Activated CD4-positive, alpha-beta memory T cell treated with anti-CD3 and anti-CD28 coated beads, Interleukin-2, amount 10 ng/mL, durations not matched to agents 7 days and 5 days (primary cell): ENCODE data around the gene CDC73. TPM values are rescaled to one million over a fixed set of nuclear protein-coding genes. Genes with fewer than 3 reads are reported as not detected.

ENCODE experiments used
- CTCF ChIA-PET: fragments of 350-600 bp; sonication (Branson Sonifier 250); formaldehyde crosslinking; loops from one replicate; lab custom pipeline; 2021; ENCODE audit warnings: antibody characterized with exemption, inconsistent platforms; lab: Charles Lee
- POLR2A ChIA-PET: fragments of 350-600 bp; sonication (Branson Sonifier 250); formaldehyde crosslinking; loops from one replicate; lab custom pipeline; 2021; ENCODE audit warnings: antibody characterized with exemption; lab: Charles Lee
- DNase-seq: peaks from one replicate; pipeline ENCODE4 v3.0.0-alpha.2; 2020
- H3K27ac Mint-ChIP-seq: one replicate; pipeline ENCODE4 v1.8.0; 2021; ENCODE audit warnings: mild to moderate bottlenecking, mixed read lengths
- H3K27me3 Mint-ChIP-seq: one replicate; pipeline ENCODE4 v1.8.0; 2021; ENCODE audit warnings: mixed read lengths
- H3K36me3 Mint-ChIP-seq: one replicate; pipeline ENCODE4 v1.8.0; 2021; ENCODE audit warnings: low read depth, mixed read lengths
- H3K4me1 Mint-ChIP-seq: one replicate; pipeline ENCODE4 v1.8.0; 2021; ENCODE audit warnings: mixed read lengths
- H3K4me3 Mint-ChIP-seq: one replicate; pipeline ENCODE4 v1.8.0; 2021; ENCODE audit warnings: mild to moderate bottlenecking, mixed read lengths
- H3K9me3 Mint-ChIP-seq: one replicate; pipeline ENCODE4 v1.8.0; 2021; ENCODE audit warnings: mixed read lengths
- total RNA-seq, 2 experiments: library from RNA; stranded (reverse); gene quantifications; one replicate each; pipeline ENCODE4 v1.2.3, GENCODE V29; 2021

Gene CDC73
- total RNA-seq, result 10 to 100 TPM; 62.0 to 64.9 TPM

- ChIA-PET POLR2A (interaction anchor here (1.0 to 3.5 kb wide), 8 partner anchors 10 to 314 kb away, joined by 3 to 43 read pairs (median 8); partner anchors contain the start of genes GLRX2, RGS2, RO60 and UCHL5), CTCF (interaction anchor here (0.6 to 3.6 kb wide), 17 partner anchors 10 to 549 kb away, joined by 3 to 28 read pairs (median 4); partner anchors contain the start of genes GLRX2, RO60 and UCHL5)
- peaks cover 29% of the 10 kb centered on the region for H3K36me3 Mint-ChIP-seq
- H3K27me3 Mint-ChIP-seq, result peaks cover 2% of the 10 kb centered on the region
- peak within 1 kb of the TSS; percentile 88 for H3K4me3 Mint-ChIP-seq
- peaks cover 59% of the 10 kb centered on the region for H3K4me1 Mint-ChIP-seq
- H3K27ac Mint-ChIP-seq, result peak within 1 kb of the TSS; percentile 90
- H3K9me3 Mint-ChIP-seq, result no peaks in the 10 kb centered on the region
- DNase-seq, result peak; percentile 98
Measured at GRCh38 chr1:193121616-193122593, at the start of gene CDC73. Gene CDC73, plus strand, starts transcription at chr1:193122031. Its CDS starts 170 bp downstream, at chr1:193122201.

- no peak for DNase-seq
- Mint-ChIP-seq H3K9me3 (peaks cover 8% of the 10 kb centered on the region), H3K27ac (no peak overlapping the region), H3K4me1 (peaks cover 6% of the 10 kb centered on the region), H3K4me3 (no peak overlapping the region), H3K27me3 (no peaks in the 10 kb centered on the region), H3K36me3 (peaks cover 69% of the 10 kb centered on the region)
- CTCF ChIA-PET, result no interaction called here
- POLR2A ChIA-PET, result no interaction called here
Measured at GRCh38 chr1:193077991-193078390, 43.8 kb upstream of the CDC73 start.

- Mint-ChIP-seq H3K9me3 (peaks cover 8% of the 10 kb centered on the region), H3K27ac (no peak overlapping the region), H3K27me3 (no peaks in the 10 kb centered on the region), H3K4me1 (peaks cover 5% of the 10 kb centered on the region), H3K4me3 (no peak overlapping the region), H3K36me3 (peaks cover 72% of the 10 kb centered on the region)
- no peak for DNase-seq
- ChIA-PET CTCF (no interaction called here), POLR2A (interaction anchor here (1.3 kb wide), 1 partner anchor 42 kb away, joined by 3 read pairs; the partner anchor contains the start of gene CDC73)
Measured at GRCh38 chr1:193079187-193079586, 42.6 kb upstream of the CDC73 start.

- Mint-ChIP-seq H3K9me3 (no peaks in the 10 kb centered on the region), H3K27ac (no peak overlapping the region), H3K27me3 (no peaks in the 10 kb centered on the region), H3K4me1 (no peaks in the 10 kb centered on the region), H3K4me3 (no peak overlapping the region), H3K36me3 (peaks cover 61% of the 10 kb centered on the region)
- DNase-seq, result no peak
- POLR2A ChIA-PET, result interaction anchor here (0.9 kb wide), 1 partner anchor 23 kb away, joined by 3 read pairs; no protein-coding TSS in a partner anchor
- CTCF ChIA-PET, result no interaction called here
Measured at GRCh38 chr1:193083365-193084088, 38.3 kb upstream of the CDC73 start.

- CTCF ChIA-PET, result interaction anchor here (1.0 kb wide), 1 partner anchor 38 kb away, joined by 4 read pairs; no protein-coding TSS in a partner anchor
- Mint-ChIP-seq H3K4me3 (no peak overlapping the region), H3K27me3 (no peaks in the 10 kb centered on the region), H3K4me1 (no peaks in the 10 kb centered on the region), H3K36me3 (peaks cover 52% of the 10 kb centered on the region), H3K9me3 (no peaks in the 10 kb centered on the region), H3K27ac (no peak overlapping the region)
- no peak for DNase-seq
- POLR2A ChIA-PET, result interaction anchor here (0.6 kb wide), 1 partner anchor 550 kb away, joined by 3 read pairs; no protein-coding TSS in a partner anchor
Measured at GRCh38 chr1:193085263-193085662, 36.6 kb upstream of the CDC73 start.

- ChIA-PET POLR2A (no interaction called here), CTCF (no interaction called here)
- Mint-ChIP-seq H3K27me3 (no peaks in the 10 kb centered on the region), H3K4me3 (no peak overlapping the region), H3K27ac (no peak overlapping the region), H3K4me1 (no peaks in the 10 kb centered on the region), H3K9me3 (no peaks in the 10 kb centered on the region), H3K36me3 (peaks cover 50% of the 10 kb centered on the region)
- DNase-seq, result no peak
Measured at GRCh38 chr1:193086342-193086741, 35.5 kb upstream of the CDC73 start.

GRCh38 chr1:193087893-193088292, 33.9 kb upstream of the CDC73 start:
- H3K27ac Mint-ChIP-seq, result no peak overlapping the region
- H3K27me3 Mint-ChIP-seq, result no peaks in the 10 kb centered on the region
- DNase-seq, result no peak
- POLR2A ChIA-PET, result no interaction called here
- CTCF ChIA-PET, result interaction anchor here (0.7 kb wide), 1 partner anchor 16 kb away, joined by 4 read pairs; no protein-coding TSS in a partner anchor
- no peaks in the 10 kb centered on the region for H3K9me3 Mint-ChIP-seq
- no peaks in the 10 kb centered on the region for H3K4me1 Mint-ChIP-seq
- peaks cover 40% of the 10 kb centered on the region for H3K36me3 Mint-ChIP-seq
- H3K4me3 Mint-ChIP-seq, result no peak overlapping the region

GRCh38 chr1:193090865-193091264, 31.0 kb upstream of the CDC73 start:
- DNase-seq, result no peak
- H3K9me3 Mint-ChIP-seq, result no peaks in the 10 kb centered on the region
- no peaks in the 10 kb centered on the region for H3K4me1 Mint-ChIP-seq
- no peak overlapping the region for H3K4me3 Mint-ChIP-seq
- no peaks in the 10 kb centered on the region for H3K27me3 Mint-ChIP-seq
- peaks cover 28% of the 10 kb centered on the region for H3K36me3 Mint-ChIP-seq
- ChIA-PET CTCF (interaction anchor here (1.3 kb wide), 1 partner anchor 13 kb away, joined by 3 read pairs; no protein-coding TSS in a partner anchor), POLR2A (no interaction called here)
- H3K27ac Mint-ChIP-seq, result no peak overlapping the region

GRCh38 chr1:193094112-193094511, 27.7 kb upstream of the CDC73 start:
- ChIA-PET CTCF (no interaction called here), POLR2A (interaction anchor here (1.8 kb wide), 1 partner anchor 10 kb away, joined by 7 read pairs; the partner anchor contains the start of gene GLRX2)
- H3K9me3 Mint-ChIP-seq, result no peaks in the 10 kb centered on the region
- H3K4me1 Mint-ChIP-seq, result no peaks in the 10 kb centered on the region
- H3K36me3 Mint-ChIP-seq, result peaks cover 36% of the 10 kb centered on the region
- no peak overlapping the region for H3K4me3 Mint-ChIP-seq
- no peaks in the 10 kb centered on the region for H3K27me3 Mint-ChIP-seq
- no peak for DNase-seq
- no peak overlapping the region for H3K27ac Mint-ChIP-seq

- H3K4me1 Mint-ChIP-seq, result peaks cover 20% of the 10 kb centered on the region
- POLR2A ChIA-PET, result interaction anchor here (6.0 to 7.1 kb wide), 2 partner anchors 20 to 45 kb away, joined by 42 to 43 read pairs; partner anchors contain the start of genes CDC73, RO60 and UCHL5
- CTCF ChIA-PET, result interaction anchor here (3.5 kb wide), 1 partner anchor 20 kb away, joined by 12 read pairs; no protein-coding TSS in a partner anchor
- DNase-seq, result no peak
- no peaks in the 10 kb centered on the region for H3K27me3 Mint-ChIP-seq
- no peaks in the 10 kb centered on the region for H3K9me3 Mint-ChIP-seq
- peaks cover 3% of the 10 kb centered on the region for H3K36me3 Mint-ChIP-seq
- no peak overlapping the region for H3K4me3 Mint-ChIP-seq
- H3K27ac Mint-ChIP-seq, result no peak overlapping the region
Measured at GRCh38 chr1:193102662-193103061, 19.2 kb upstream of the CDC73 start.

- POLR2A ChIA-PET, result interaction anchor here (0.6 to 7.1 kb wide), 9 partner anchors 10 to 297 kb away, joined by 3 to 43 read pairs (median 4); partner anchors contain the start of genes CDC73, RO60 and UCHL5
- Mint-ChIP-seq H3K27ac (peak overlapping the region; percentile 37), H3K9me3 (no peaks in the 10 kb centered on the region), H3K27me3 (no peaks in the 10 kb centered on the region), H3K4me1 (peaks cover 20% of the 10 kb centered on the region), H3K36me3 (peaks cover 3% of the 10 kb centered on the region), H3K4me3 (peak overlapping the region; percentile 92)
- CTCF ChIA-PET, result interaction anchor here (0.9 to 3.5 kb wide), 4 partner anchors 12 to 45 kb away, joined by 3 to 12 read pairs (median 4); partner anchors contain the start of genes RO60 and UCHL5
- no peak for DNase-seq
Measured at GRCh38 chr1:193103759-193104501, 17.9 kb upstream of the CDC73 start.
